ENCODE results near the gene MYOF. TPM values are rescaled to one million over a fixed set of nuclear protein-coding genes. Genes with fewer than 3 reads are reported as not detected.

The MYOF gene
- total and polyA plus RNA-seq, 9 of the 15 experiments (the other 6 are each of a cell fraction or from before 2014, with no cell fraction given) = 0.06 to 0.27 TPM; not detected in 7

DNA sequence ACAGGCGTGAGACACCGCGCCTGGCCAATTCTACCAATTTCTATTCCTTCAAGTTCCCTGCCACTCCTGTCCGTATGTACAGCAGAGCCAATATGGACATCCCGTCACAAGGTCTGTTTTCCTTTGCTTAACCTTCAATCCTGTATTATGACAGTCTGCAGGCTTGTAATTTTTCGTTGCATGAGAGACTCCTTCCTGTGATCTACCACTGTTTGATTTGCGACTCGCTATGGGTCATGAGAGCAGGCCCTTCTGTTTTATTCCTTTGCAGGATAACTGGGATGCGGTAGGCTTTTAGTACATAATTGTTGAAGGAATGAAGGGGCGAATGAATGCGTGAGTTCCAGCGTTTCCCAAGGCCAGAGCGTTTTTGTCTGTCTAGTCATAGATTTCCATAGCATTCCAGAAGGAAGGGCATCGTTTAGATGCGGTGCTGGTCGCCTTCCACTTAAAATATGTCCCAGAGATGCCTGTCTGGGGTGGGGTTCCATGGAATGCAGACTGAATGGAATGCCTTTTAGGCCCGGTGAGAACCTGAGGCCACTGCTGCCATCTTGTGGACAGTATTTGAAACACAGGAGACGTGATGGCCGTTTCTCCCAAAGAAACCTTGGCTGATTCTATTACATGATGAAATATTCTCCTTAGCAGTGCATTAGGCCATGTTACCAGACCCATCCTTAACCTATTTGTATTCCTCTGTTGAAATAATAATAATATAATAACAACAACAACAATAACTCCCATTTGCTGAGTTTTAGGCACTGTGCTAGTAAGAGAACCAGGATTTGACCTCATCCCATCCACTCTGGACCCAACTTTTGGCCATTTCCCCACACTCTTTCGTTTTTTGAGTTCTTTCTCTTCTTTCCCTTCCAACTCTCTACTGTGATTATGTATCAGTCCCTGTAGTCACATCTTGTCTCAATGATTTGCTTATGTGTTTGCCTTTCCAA lies 193.2 kb downstream of the MYOF start (continued):
- no peak for TF ChIP-seq CHD7 (IDR thresholded peaks at IDR 0.05; ENCODE audit: low read depth, low read length)
- TF ChIP-seq KAT7 (CRISPR knock-in tag; IDR thresholded peaks at IDR 0.05; ENCODE audit: borderline replicate concordance) = no peak
- no peak for TF ChIP-seq THRAP3 (IDR thresholded peaks at IDR 0.05; ENCODE audit: borderline replicate concordance)
- no peak for TF ChIP-seq RBM39 (optimal IDR thresholded peaks at IDR 0.05; ENCODE audit: low read depth, low read length)
- no peak for TF ChIP-seq CC2D1A (IDR thresholded peaks at IDR 0.05)
- TF ChIP-seq SIN3A (IDR thresholded peaks at IDR 0.05; ENCODE audit: borderline replicate concordance in 2 of 2, control insufficient read depth in 1 of 2, low read depth in 2 of 2, low read length in 2 of 2) = no peak
- no peak for TF ChIP-seq ATF6 (CRISPR knock-in tag; IDR thresholded peaks at IDR 0.05)
- peak; percentile 68 for TF ChIP-seq TEAD4 (IDR thresholded peaks at IDR 0.05; ENCODE audit: low read length)
- TF ChIP-seq TEAD4 (CRISPR knock-in tag; IDR thresholded peaks at IDR 0.05; ENCODE audit: borderline replicate concordance) = no peak
- no peak for TF ChIP-seq FIP1L1 (IDR thresholded peaks at IDR 0.05; ENCODE audit: low read depth, low read length, poor library complexity, severe bottlenecking)
- TF ChIP-seq, protein P1, sequence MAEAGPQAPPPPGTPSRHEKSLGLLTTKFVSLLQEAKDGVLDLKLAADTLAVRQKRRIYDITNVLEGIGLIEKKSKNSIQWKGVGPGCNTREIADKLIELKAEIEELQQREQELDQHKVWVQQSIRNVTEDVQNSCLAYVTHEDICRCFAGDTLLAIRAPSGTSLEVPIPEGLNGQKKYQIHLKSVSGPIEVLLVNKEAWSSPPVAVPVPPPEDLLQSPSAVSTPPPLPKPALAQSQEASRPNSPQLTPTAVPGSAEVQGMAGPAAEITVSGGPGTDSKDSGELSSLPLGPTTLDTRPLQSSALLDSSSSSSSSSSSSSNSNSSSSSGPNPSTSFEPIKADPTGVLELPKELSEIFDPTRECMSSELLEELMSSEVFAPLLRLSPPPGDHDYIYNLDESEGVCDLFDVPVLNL (CRISPR knock-in tag; IDR thresholded peaks at IDR 0.05; ENCODE audit: low read depth) = no peak

Measured in K562 (cell line).